Progenitor cell of endocrine pancreas (in vitro differentiated cells): Measurements from ENCODE around the gene FAM163B. TPM values are rescaled to one million over a fixed set of nuclear protein-coding genes. Genes with fewer than 3 reads are reported as not detected.

Source experiments
- DNase-seq: peaks from one replicate; pipeline ENCODE4 v3.0.0; 2021; ENCODE audit warnings: low spot score; ENCODE audit not compliant: unreplicated experiment
- H3K27ac Mint-ChIP-seq: 2 replicates; pipeline ENCODE4 v1.8.0; 2021; ENCODE audit warnings: mild to moderate bottlenecking, moderate library complexity, mixed read lengths
- H3K27me3 Mint-ChIP-seq: 2 replicates; pipeline ENCODE4 v1.8.0; 2021; ENCODE audit warnings: mixed read lengths
- H3K36me3 Mint-ChIP-seq: 2 replicates; pipeline ENCODE4 v1.8.0; 2022; ENCODE audit warnings: mixed read lengths; ENCODE audit not compliant: insufficient read depth
- H3K4me1 Mint-ChIP-seq: 2 replicates; pipeline ENCODE4 v1.8.0; 2021; ENCODE audit warnings: low read depth, mixed read lengths
- H3K4me3 Mint-ChIP-seq: 2 replicates; pipeline ENCODE4 v1.8.0; 2021; ENCODE audit warnings: low read depth, mild to moderate bottlenecking, moderate library complexity, mixed read lengths
- H3K9me3 Mint-ChIP-seq: 2 replicates; pipeline ENCODE4 v1.8.0; 2021; ENCODE audit warnings: low read depth, mixed read lengths
- total RNA-seq: library from RNA; stranded (reverse); gene quantifications from 2 replicates; pipeline ENCODE4 v1.2.1, GENCODE V29; 2021
- TF ChIP-seq, protein P1 (sequence below): fragments of 200-600 bp; sonication (generic); IDR thresholded peaks from one replicate; pipeline ENCODE4 v1.5.0; 2021; ENCODE audit warnings: antibody characterized with exemption, mild to moderate bottlenecking; ENCODE audit not compliant: unreplicated experiment

FAM163B gene
- total RNA-seq, 1 donor from 2014 or later, result not detected

DNA sequence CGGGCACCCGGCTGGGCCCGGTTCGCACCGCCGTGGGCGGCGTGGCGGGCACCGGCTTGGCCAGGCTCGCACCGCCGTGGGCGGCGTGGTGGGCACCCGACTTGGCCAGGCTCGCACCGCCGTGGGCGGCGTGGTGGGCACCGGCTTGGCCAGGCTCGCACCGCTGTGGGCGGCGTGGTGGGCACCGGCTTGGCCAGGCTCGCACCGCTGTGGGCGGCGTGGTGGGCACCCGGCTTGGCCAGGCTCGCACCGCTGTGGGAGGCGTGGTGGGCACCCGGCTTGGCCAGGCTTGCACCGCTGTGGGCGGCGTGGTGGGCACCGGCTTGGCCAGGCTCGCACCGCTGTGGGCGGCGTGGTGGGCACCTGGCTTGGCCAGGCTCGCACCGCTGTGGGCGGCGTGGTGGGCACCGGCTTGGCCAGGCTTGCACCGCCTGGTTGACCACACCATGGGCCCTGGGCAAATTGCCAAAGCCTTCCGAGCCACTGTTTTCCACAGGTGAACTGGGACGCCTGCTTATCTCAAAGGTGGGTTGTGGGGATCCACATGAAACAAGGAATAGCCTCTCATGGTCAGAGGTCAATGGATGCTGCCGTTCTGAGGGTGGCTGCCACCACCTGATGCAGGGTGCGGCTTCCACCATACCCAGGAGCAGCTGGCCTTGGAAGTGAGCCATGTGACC lies 46.4 kb downstream of the FAM163B start:
- DNase-seq, result no peak
- Mint-ChIP-seq H3K4me3 (no peak overlapping the region), H3K27ac (no peak overlapping the region), H3K36me3 (no peaks in the 10 kb centered on the region), H3K9me3 (no peaks in the 10 kb centered on the region), H3K4me1 (peaks cover 4% of the 10 kb centered on the region), H3K27me3 (peaks cover 36% of the 10 kb centered on the region)
- TF ChIP-seq, protein P1, sequence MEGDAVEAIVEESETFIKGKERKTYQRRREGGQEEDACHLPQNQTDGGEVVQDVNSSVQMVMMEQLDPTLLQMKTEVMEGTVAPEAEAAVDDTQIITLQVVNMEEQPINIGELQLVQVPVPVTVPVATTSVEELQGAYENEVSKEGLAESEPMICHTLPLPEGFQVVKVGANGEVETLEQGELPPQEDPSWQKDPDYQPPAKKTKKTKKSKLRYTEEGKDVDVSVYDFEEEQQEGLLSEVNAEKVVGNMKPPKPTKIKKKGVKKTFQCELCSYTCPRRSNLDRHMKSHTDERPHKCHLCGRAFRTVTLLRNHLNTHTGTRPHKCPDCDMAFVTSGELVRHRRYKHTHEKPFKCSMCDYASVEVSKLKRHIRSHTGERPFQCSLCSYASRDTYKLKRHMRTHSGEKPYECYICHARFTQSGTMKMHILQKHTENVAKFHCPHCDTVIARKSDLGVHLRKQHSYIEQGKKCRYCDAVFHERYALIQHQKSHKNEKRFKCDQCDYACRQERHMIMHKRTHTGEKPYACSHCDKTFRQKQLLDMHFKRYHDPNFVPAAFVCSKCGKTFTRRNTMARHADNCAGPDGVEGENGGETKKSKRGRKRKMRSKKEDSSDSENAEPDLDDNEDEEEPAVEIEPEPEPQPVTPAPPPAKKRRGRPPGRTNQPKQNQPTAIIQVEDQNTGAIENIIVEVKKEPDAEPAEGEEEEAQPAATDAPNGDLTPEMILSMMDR, result no peak

DNA sequence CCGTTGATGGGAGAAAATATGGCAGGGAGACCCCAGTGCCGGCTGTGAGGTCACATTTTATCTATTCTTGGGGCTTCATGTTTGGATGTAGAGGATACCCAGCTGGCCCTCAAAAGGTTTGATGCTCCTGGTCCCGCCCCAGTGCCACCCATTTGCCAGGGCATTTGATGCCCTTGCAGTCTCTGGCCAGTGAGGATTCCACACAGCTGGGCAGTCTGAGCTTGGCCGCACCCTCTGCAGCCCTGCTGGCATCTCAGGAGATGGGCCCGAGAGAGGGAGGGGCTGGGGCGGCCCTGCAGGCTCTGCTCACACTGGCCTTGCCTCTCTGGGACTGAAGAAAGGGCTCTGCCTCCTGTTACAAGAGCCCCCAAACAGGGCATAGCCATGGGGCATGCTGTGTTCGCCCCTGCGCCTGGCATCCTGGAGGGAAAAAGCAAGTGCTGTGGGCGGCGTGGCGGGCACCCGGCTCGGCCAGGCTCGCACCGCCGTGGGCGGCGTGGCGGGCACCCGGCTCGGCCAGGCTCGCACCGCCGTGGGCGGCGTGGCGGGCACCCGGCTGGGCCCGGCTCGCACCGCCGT lies 47.1 kb downstream of the FAM163B start:
- Mint-ChIP-seq H3K27me3 (peaks cover 36% of the 10 kb centered on the region), H3K9me3 (no peaks in the 10 kb centered on the region), H3K36me3 (no peaks in the 10 kb centered on the region), H3K4me1 (peaks cover 4% of the 10 kb centered on the region), H3K4me3 (no peak overlapping the region), H3K27ac (no peak overlapping the region)
- no peak for DNase-seq
- TF ChIP-seq, protein P1, result no peak

DNA sequence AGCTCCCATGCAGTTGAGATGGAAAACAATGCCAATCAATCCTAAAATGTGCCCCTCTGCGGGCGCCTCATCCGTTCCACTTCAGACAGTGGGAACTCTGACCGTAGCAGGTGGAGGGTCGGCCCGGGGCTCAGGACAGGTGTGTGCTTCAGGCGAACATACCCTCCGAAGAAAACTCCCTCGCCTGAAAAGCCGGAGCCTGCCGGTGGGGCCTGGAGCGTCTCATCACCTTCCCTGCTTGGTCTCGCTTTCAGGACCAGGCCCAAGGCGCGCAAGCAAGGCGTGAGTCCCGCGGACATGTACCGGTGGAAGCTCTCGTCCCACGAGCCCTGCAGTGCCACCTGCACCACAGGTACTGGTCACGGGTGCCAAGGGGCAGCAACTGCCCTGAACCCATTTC lies 48.2 kb downstream of the FAM163B start:
- Mint-ChIP-seq H3K4me1 (peaks cover 4% of the 10 kb centered on the region), H3K36me3 (no peaks in the 10 kb centered on the region), H3K4me3 (no peak overlapping the region), H3K9me3 (no peaks in the 10 kb centered on the region), H3K27ac (no peak overlapping the region), H3K27me3 (peaks cover 36% of the 10 kb centered on the region)
- DNase-seq, result no peak
- TF ChIP-seq, protein P1, result no peak

DNA sequence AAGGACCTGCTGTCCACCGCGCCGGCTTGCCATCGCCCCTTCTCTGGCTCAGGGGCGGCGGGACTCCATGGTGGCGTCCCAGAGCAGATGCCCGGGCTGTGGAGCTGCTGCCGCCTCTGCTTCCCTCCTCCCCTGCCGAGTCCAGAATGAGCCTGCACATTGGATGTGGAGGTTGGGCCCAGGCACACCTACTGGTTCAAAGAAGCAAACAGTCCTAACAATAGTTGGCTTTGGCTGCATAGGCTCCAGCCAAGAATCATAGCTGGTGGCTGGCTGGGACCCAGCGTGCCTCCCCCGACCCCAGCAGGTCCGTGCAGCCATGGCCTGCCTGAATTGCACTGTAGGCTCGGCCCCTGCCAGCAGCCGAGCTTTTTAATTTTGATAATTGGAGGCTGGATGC lies 48.9 kb downstream of the FAM163B start:
- Mint-ChIP-seq H3K9me3 (no peaks in the 10 kb centered on the region), H3K4me1 (peaks cover 4% of the 10 kb centered on the region), H3K4me3 (no peak overlapping the region), H3K27ac (no peak overlapping the region), H3K27me3 (peaks cover 33% of the 10 kb centered on the region), H3K36me3 (no peaks in the 10 kb centered on the region)
- DNase-seq, result no peak
- TF ChIP-seq, protein P1, result no peak

DNA sequence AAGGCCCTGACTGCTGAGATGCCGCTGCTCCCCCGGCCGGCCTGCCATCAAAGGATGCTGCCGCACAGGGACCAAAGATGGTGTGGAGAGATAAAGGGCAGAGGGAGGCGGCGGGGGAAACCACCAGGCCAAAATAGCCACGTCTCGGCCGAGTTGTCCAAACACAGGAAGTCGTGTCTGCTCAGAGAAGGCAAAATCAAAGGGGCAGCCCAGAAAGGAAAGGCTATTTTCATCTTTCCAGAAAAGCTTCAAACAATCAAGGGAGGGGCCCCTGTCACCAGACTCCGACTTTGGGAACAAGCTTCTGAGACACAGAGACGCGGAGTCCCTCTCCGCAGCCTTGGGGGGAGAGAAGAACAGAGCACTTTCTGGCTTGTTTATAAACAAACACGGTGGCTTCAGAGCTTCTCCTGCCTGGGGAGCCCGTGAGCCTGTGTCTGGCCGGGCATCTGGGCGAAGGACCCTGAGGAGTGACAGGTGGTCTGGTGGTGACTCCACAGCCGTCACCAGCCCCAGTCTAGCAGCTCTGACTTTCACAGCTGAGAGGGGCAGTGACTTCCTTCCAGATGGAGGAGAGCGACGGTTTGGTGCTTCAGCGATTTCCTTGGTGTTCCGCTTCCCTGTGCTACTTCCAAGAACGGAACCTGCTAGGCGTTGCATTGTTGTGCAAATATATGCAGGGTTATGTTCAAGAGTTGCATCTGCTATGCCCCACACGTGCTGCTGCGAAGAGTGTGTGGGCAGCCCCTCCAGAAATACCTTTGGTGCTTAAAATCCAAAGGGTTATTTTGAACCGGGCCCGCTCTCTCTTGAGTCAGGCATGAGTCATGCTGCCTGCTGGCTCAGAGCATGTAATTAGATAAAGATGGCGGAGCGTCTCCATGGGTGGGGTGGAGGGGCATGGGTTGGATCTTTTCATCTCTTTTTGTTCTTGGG lies 50.7 kb downstream of the FAM163B start:
- Mint-ChIP-seq H3K4me1 (peaks cover 4% of the 10 kb centered on the region), H3K27ac (no peak overlapping the region), H3K36me3 (no peaks in the 10 kb centered on the region), H3K4me3 (no peak overlapping the region), H3K27me3 (peaks cover 26% of the 10 kb centered on the region), H3K9me3 (no peaks in the 10 kb centered on the region)
- no peak for DNase-seq
- TF ChIP-seq, protein P1, result no peak
